Epidermal melanocyte (primary cell): ENCODE measurements around the gene SPATA33.
A peak's percentile ranks its signal among the peaks of the same experiment; 100 is the strongest.
"Not testable (repeated sequence)": the region's sequence is repeated elsewhere in the genome, so short reads cannot be mapped to it uniquely, and the experiment has no call there.

Experiments
- DNase-seq: peaks from one replicate; pipeline ENCODE4 v3.0.0; 2011; ENCODE audit warnings: low spot score; ENCODE audit not compliant: insufficient read length

The SPATA33 gene

GRCh38 chr16:89693931-89694783 is 36.5 kb downstream of the SPATA33 start:
- peak; percentile 9 for DNase-seq

GRCh38 chr16:89694784-89695085 is 37.1 kb downstream of the SPATA33 start:
- DNase-seq: not testable (repeated sequence)

- DNase-seq: peak; percentile 6
These were observed 37.6 kb downstream of the SPATA33 start for GRCh38 chr16:89695086-89695874.

- no peak for DNase-seq
These were observed 38.4 kb downstream of the SPATA33 start for GRCh38 chr16:89695875-89696669.

GRCh38 chr16:89696670-89697128 is 39.1 kb downstream of the SPATA33 start:
- DNase-seq: no peak

GRCh38 chr16:89697161-89697615 is 39.6 kb downstream of the SPATA33 start:
- no peak for DNase-seq

GRCh38 chr16:89697616-89698331 is 40.1 kb downstream of the SPATA33 start:
- no peak for DNase-seq

- not testable (repeated sequence) for DNase-seq
These were observed 41.1 kb downstream of the SPATA33 start for GRCh38 chr16:89698717-89699116.

GRCh38 chr16:89699629-89700099 is 42.0 kb downstream of the SPATA33 start:
- not testable (repeated sequence) for DNase-seq

GRCh38 chr16:89700100-89700648 is 42.5 kb downstream of the SPATA33 start:
- DNase-seq: peak; percentile 99

GRCh38 chr16:89700649-89701424 is 43.2 kb downstream of the SPATA33 start:
- DNase-seq: peak; percentile 17

- peak; percentile 79 for DNase-seq
These were observed 44.1 kb downstream of the SPATA33 start, which contains the start of gene SPATA2L for GRCh38 chr16:89701425-89702406. Gene SPATA2L, minus strand, starts transcription at chr16:89701705. Its CDS starts 473 bp downstream, at chr16:89701232.

GRCh38 chr16:89704281-89704680 is 46.6 kb downstream of the SPATA33 start:
- DNase-seq: no peak

- no peak for DNase-seq
These were observed 47.4 kb downstream of the SPATA33 start for GRCh38 chr16:89705006-89705405.

GRCh38 chr16:89706518-89707260 is 49.1 kb downstream of the SPATA33 start:
- DNase-seq: no peak

GRCh38 chr16:89707695-89708094 is 50.1 kb downstream of the SPATA33 start:
- DNase-seq: no peak

- DNase-seq: no peak
These were observed 50.9 kb downstream of the SPATA33 start for GRCh38 chr16:89708481-89708931.
